IPS-NIHi7 (cell line): ENCODE measurements around the gene TRIM8.
"Not testable (repeated sequence)": the region's sequence is repeated elsewhere in the genome, so short reads cannot be mapped to it uniquely, and the experiment has no call there.

ENCODE experiments used
- DNase-seq: peaks from one replicate; pipeline ENCODE4 v3.0.0; 2012; ENCODE audit warnings: mixed read lengths; ENCODE audit errors: extremely low spot score

The TRIM8 gene

DNA sequence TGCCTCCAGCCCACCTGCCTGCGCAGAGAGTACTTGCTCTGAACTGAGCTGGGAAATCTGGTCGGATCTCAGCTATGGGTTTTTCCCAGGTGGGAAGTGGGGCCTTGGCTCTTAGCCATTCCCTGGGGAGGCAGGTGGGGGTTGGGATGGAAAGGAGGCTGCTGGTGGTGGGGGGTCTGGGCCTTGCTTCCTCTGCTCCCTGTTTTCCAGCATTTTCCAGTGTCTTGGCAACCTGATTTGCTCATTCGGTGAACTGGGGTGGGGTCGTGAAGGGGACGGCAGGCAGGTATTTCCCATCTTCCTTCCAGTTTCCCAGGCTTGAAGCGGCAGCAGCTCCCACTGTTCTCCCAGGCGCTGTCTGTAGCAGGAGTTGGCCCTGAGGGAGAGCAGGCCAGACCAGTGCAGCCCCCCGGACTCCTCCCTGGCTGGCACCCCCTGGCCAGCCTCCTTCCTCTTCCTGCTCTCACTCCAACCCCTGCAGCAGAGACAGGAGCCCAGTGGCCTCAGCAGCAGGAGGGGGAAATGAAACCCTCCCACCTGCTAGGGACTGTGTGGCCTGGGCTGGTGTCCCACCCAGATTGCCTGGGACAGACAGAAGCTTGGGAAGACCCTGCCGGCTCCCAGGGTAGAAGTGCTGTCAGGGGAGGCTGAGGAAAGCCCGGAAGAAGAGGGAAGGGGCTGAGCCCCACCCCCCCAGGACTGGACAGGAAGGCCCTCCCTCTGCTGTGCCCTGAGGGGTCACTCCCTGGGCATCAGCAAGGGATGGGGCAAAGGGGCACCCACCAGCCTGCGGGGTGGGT, 6.6 kb downstream of the TRIM8 start:
- no peak for DNase-seq

DNA sequence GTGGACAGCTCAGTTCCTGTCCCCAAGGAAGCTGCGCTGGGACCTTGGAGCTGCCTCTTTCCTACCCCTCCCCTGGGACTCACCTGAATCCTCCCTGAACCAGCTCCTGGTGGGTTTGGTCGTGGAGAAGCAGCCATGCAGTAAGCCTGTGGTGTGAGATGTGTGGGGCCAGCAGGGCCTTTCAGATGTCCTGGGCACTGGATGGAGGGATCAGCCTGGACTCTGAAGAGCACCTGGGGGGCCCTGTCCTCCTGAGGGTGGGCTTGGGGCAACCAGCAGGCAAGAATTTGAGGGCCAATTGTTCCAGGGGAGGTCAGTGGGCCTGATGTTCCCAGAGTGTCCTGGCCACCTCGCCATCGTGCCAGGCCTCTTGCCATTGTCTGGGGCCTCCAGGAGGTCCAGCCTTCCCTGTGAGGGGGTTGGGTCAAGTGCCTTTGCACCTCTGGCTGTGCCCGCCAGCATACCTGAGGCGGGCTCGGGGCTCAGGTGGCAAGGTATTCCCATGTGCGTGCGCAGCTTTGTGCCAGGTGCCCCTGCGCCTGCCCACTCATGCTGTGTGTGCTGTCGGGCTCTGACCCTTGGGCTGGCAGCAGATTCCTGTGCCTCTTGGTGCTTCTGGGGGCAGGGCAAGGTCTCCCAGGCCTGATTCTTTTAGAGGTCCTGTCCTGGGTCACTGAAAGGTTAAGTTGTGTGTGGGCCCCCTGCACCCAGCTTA, 7.3 kb downstream of the TRIM8 start:
- DNase-seq, result no peak

DNA sequence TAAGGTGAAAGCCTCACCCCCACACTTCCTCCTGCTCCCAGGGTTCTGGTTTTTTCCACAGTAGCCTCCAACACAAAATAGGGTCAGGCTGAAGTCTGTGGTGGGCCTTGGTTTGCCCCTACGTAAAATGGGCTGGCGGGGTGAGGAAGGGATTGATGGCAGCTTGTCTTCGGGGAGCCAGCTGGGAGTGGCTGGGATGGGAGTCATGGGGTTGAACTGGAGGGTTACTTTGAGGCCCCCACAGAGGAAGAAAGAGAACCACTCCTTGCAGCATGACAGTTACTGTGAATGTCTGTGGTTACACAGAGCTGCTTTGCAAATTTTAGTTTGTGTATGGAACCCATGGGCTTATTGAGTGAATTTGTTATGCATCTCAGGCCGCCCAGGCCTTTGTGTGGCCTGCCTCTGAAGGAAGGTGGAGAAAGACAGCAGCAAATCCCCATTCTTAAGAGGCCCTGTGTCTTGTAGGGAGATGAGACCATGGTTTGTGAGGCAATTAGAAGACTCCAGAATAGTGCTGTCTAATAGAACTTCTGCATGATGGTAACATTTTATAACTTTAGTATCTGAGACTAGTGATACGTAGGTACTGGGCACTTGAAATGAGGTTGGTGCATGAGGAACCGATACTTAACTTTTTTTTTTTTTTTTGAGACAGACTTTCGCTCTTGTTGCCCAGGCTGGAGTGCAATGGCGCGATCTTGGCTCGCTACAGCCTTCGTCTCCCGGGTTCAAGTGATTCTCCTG, 8.1 kb downstream of the TRIM8 start:
- no peak for DNase-seq

DNA sequence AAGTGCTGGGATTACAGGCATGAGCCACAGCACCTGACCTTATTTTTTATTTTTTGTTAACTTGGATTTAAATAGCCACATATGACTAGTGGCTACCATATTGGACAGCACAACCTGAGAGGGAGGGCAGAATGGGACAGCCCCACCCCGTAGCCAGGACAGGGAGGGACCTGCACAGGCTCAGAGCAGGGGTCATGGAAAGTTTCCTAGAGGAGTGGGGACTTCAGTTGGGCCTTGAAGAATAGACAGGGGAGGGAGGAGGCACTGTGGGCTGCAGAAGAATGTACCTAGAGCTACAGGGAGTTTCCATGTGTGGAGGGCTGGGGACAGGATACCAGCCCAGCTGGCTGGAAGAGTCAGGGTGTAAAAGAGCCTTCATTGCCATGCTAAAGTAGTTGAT, 8.8 kb downstream of the TRIM8 start:
- no peak for DNase-seq

DNA sequence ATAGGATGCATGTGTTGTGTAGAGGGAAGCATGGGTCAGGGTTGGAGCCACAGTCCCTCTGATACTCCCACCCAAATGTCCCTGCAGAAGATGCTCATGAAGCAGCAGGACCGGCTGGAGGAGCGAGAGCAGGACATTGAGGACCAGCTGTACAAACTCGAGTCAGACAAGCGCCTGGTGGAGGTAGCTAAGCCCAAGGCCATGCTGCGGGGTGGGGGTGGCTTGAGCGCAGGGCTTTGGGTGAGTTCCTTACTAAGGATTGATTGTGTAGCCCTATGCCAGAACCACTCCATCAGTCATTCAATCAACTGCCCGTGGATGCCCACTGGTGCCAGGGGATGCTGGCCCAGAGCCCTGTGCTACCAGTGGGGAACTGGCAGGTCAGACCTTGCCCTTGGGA, 10.3 kb downstream of the TRIM8 start:
- DNase-seq, result no peak

DNA sequence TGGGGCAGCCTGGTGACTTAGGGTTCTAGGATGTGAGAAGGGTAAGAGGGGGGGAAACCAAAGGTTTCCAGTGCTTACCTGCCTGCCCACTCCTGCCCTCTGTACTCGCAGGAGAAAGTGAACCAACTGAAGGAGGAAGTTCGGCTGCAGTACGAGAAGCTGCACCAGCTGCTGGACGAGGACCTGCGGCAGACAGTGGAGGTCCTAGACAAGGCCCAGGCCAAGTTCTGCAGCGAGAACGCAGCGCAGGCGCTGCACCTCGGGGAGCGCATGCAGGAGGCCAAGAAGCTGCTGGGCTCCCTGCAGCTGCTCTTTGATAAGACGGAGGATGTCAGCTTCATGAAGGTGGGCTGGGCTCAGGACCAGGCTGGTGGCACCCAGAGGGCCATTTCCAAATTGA, 10.7 kb downstream of the TRIM8 start:
- no peak for DNase-seq

DNA sequence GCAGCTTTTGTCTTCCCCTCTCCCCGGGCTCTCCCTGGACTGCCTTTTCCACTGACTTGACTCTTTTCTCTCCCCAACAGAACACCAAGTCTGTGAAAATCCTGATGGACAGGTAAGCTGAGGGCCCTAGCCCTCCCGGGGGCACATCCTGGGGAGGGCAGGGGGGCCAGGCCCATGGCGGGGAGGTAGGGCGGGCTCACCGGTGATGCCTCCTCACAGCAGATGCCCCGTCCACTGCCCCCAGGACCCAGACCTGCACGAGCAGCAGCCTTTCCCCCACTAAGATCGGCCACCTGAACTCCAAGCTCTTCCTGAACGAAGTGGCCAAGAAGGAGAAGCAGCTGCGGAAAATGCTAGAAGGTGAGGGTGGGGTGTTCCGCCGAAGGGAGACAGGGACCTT, 11.7 kb downstream of the TRIM8 start:
- no peak for DNase-seq

DNA sequence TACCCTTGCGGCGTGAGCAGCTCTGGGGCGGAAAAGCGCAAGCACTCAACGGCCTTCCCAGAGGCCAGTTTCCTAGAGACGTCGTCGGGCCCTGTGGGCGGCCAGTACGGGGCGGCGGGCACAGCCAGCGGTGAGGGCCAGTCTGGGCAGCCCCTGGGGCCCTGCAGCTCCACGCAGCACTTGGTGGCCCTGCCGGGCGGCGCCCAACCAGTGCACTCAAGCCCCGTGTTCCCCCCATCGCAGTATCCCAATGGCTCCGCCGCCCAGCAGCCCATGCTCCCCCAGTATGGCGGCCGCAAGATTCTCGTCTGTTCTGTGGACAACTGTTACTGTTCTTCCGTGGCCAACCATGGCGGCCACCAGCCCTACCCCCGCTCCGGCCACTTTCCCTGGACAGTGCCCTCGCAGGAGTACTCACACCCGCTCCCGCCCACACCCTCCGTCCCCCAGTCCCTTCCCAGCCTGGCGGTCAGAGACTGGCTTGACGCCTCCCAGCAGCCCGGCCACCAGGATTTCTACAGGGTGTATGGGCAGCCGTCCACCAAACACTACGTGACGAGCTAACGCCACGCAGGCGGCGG, 12.6 kb downstream of the TRIM8 start:
- DNase-seq, result no peak

DNA sequence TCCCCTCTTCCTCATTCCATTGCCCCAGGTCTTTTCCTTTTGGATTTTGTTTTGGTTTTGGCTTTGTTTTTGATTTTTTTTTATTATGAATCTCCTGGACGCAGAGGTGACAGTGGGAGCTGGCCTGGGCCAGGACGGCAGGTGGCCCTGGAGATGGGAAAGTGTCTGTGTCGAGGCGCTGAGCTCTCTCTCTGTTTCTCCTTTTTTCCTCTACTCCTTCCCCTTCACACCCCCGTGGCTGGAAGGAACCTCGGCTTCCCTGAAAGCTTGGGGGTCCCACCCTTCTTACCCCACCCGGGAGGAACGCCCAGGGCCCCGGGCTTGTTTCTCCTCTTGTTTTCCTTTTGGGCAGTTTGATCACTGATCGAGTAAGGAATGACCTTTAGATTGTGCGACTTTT, 13.2 kb downstream of the TRIM8 start:
- DNase-seq, result no peak

DNA sequence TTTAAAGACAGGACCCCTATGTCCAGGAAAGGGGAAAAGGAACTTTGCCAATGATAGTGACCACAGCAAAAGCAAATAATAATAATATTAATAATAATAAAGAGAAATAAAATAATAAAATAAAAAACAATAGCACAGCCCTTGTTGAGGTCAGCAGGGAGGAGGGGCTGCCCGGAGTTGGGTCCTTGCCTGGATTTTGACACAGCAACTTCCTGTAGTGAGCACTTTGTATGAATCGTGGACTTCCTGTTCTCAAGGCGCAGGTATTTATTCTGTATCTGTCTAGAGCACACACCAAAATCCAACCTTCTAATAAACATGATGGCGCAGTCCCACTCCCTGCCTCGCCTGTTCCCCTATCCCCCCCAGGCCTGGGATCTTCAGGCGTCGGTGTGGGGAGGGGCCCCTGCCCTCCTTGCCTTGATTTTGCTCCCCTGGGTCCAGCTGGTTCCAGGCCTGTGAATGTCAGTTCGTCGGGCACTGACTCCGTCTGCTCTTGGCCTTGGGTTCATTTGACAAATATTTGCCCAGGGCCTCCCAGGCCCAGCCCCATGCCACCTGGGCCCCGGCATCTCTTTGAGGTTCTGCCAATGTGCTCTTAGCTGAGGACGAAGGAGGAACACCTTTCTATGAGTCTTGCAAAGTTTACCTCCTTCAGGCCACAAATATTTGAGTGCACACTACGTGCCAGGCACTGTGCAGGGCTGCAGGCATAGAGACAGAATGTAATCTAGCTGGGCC, 13.9 kb downstream of the TRIM8 start:
- no peak for DNase-seq

DNA sequence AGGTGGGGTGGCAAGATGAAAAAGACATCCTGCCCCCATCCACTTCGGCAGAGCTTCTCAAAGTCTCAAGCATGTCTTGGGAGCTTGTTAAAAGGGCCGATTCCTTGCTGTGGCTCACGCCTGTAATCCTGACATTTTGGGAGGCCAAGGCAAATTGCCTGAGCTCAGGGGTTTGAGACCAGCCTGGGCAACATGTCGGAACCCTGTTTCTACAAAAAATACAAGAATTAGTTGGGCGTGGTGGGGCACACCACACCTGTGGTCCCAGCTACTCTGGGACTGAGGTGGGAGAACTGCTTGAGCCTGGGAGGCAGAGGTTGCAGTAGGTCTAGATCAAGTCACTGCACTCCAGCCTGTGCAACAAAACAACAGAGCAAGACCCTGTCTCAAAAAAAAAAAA, 14.5 kb downstream of the TRIM8 start:
- DNase-seq, result no peak

DNA sequence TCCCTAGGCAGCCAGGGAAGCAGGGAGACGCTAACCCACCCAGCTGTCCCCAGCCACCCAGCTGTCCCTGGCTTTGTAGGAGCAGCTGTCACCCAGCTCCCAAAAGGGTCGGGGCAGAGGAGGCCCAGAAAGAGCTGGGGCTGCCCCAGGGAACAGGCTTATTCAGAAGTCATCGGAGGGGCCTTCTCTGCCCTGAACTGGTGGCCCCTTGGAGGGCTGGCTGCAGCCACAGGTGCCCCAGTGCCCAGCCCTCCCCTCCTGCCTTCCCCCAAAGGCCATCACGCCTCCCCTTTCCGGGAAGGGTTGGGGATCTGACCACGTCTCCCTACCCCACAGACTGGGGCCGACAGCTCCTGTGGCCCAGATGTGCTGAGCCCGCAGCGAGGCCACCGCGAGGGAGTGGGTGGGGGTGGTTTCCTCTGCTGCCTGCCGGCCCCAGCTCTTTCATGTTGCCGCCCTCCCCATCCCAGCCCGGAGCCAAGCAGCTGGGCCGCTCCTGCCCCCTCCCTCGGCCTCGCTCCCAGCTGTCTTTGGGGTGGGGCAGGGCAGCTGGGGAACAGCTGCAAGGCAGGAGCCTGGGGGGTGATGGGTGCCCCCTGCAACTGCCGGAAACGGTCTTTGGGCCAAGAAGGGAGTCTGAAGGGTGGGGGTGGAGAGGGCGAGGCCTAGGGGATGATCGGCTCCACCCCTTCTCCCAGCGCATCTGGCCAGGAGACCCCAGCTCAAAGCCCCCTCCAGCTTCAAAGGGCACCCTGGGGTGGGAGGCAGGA, 16.8 kb downstream of the TRIM8 start:
- peak; percentile 64 for DNase-seq

DNA sequence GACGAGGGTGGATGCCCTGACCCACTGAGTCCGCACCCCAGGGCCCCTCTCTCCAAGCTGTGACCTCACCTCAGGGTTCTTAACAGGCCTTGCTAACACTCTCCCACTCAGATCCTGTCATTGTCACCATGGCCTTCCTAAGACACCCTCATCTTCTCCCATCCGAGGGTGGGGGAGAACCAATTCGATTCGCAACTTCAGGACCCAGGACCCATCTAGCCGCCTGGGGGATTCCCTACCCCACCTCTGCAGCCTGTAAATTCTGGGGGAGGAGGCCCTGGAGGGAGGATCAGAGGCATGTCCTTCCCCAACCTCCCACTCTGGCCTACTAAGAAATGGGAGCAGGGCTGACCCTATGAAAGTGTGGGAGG, 17.4 kb downstream of the TRIM8 start:
- no peak for DNase-seq

DNA sequence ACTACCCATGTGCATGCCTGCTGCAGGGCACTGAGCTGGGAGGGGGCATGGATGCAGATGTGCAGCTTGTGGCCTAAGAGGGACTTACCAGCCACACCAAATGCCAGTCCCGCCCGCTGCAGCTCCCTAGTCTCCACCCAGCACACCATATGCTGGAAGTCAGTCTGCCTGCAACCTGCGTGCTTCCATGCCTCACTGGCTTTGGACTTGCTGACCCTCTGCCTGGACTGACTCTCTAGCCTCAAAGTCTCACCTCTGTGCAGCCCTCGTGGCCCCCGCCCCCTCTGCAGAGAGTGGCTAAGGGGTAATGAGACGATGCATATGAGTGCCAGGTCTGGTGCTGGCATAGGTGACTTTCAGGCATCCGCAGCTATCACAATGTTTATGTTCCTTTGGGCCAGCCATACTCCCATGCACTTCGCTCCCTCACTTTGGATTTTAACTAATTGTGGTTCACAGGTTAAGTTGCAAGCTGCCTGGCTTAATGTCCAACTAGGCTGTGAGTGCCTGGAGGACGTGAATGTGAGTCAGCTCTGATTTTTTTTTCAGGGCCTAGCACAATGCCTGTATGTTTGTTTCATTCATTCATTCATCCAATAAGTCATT, 21.7 kb downstream of the TRIM8 start:
- no peak for DNase-seq

DNA sequence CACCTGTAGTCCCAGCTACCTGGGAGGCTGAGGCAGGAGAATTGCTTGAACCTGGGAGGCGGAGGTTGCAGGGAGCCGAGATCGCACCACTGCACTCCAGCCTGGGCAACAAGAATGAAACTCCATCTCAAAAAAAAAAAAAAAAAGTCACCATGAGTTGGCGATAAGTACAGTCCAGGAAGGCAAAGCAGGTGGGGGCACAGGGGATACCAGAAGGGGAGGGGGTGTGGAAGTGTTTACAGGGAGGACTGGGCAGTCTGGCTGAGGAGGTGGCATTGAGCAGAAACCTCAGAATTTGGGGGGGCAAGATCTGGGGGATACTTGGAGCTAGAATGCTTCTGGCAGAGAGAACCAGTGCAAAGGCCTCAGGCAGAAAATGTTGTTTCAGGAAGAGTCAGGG, 23.1 kb downstream of the TRIM8 start:
- DNase-seq, result not testable (repeated sequence)

DNA sequence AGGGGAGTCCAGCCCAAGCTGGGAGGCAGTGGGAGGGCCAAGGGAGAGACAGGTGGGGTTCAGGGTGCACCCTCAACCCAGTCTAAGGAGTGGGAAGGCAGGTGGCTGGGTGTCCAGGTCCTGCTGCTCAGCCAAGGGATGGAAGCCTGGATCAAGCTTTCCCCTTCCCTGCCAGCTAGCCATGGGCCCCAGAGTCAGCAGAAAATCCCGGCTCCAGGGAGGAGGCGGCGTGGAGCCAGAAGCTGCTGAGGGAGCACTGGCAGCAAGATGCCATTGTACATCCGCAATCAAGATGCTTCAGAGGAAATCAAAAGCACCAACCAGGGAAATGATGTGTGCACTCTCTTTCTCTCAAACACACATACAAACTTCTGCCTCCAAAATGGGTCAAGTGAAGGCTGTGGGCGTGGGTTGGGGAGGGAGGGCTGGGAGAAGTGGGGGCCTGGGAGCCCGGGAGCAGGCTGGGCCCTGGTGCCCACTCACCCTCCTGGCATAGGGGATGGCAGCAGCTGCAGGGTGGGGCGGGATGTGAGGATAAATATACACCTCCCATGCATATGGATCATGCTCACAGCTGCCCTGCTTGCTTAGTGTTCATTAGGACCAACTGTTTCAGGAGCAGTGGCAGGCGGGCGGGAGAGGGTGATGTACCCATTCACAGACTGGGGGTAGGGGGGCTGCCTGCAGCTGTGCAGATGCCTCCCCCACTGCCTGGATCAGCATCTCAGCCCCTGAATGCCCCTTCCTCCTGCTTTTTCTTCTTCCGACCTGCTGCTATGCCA, 24.2 kb downstream of the TRIM8 start:
- DNase-seq, result no peak

DNA sequence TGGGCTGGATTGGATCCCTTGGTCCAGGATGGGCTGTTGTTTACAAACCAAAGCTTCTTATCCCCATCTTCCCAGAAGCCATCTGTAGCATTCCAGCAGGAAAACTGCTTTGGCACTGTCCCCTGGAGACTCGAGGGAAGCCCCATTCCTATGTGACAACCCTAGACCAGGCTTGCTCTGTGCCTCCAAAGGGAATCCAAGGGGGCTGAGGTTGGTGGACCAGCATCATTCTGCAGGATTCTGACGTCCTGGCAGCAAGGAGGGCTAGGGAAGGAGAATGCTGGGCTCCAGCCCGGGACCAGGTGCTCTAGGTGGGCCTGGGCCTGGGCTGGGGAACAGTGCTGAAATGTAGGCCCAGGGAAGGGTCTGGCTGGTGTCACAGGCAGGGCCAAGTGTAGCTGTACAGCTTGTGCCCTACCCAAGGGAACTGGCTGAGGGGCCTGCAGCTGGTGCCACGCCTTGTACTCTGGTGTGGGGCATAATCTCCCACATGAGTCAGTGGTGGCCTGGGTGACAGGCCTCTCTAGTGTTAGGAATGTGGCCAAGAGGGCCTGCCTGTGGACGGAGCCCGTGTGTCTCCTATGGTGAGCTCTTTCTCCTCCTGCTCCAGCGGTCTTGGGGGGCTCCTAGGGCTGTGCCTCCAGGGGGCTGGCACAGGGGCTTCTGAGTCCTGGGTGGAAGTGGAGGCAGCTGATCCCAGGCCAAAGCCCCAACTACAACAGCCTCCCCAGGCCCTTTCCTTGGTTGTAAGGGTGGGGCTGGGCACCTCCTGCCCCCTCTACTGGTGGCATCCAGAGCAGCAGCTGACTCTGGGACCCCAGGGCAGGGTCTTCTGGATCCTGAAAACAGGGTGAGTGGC, 25.2 kb downstream of the TRIM8 start:
- peak; percentile 75 for DNase-seq

DNA sequence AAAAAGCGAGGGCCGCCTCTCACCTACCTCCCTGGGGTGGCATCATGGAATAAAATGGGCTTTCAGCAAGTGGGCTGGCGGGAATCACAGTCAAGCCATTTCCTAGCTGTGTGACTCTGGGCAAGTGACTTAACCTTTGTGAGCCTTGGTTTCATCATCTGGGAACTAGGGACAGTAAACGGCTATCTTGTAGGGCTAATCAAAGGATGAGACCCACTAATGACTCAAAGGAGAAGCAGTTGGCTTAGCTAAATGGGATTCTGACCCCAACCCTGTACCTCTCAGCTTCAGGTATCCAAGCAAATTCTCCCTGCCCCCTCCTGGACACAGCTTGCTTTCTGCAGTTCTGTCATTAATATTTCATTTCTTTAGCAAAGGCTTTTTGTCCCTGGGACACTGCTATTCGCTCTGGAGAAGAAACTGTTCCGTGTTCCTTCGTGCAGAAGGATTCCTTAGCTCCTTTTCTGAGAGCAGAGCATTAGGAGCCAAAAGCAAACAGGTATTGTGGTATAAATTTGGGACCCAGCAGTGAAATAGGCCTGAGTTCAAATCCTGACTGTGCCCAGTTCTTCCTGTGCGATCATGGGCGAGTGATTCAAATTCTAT, 25.9 kb downstream of the TRIM8 start:
- DNase-seq, result no peak
